ENCODE data around the gene DGLUCY.

Gene DGLUCY

GRCh38 chr14:91220581-91221000, 106.7 kb downstream of the DGLUCY start:
- no peak for ATAC-seq (ENCODE audit: insufficient read depth, low read depth)
- 0 out of 2 replicates have a peak overlapping the region, but pooled peaks have one; percentile 5 for H3K27ac ChIP-seq (ENCODE audit: low read length)
- DNase-seq: no peak

GRCh38 chr14:91221270-91221669, 107.4 kb downstream of the DGLUCY start:
- no peak overlapping the region for H2AFZ ChIP-seq (ENCODE audit: low read depth, low read length)
- peaks cover 56% of the 10 kb centered on the region for H3K36me3 ChIP-seq (ENCODE audit: insufficient read depth, low read length)
- H3K79me2 ChIP-seq (ENCODE audit: insufficient read depth, low read length): no peaks in the 10 kb centered on the region
- DNase-seq: no peak
- no peak for ATAC-seq (ENCODE audit: insufficient read depth, low read depth)
- H3K9me3 ChIP-seq (ENCODE audit: insufficient read depth, low read length, severe bottlenecking): no peaks in the 10 kb centered on the region
- TF ChIP-seq CTCF (IDR thresholded peaks at IDR 0.05; ENCODE audit: borderline replicate concordance, extremely low read depth, low read length, poor library complexity, severe bottlenecking) (no peak), EZH2 (IDR thresholded peaks at IDR 0.05; ENCODE audit: borderline replicate concordance, low read depth, low read length, severe bottlenecking) (no peak)
- H3K4me3 ChIP-seq (ENCODE audit: low read depth in 1 of 2, low read length in 2 of 2): no peak overlapping the region
- H3K9ac ChIP-seq (ENCODE audit: low read depth, low read length): no peak overlapping the region
- H4K20me1 ChIP-seq (ENCODE audit: insufficient read depth, low read length): no peaks in the 10 kb centered on the region
- H3K27ac ChIP-seq (ENCODE audit: low read length): no peak overlapping the region
- H3K4me1 ChIP-seq (ENCODE audit: insufficient read depth, low read length): no peaks in the 10 kb centered on the region
- H3K27me3 ChIP-seq (ENCODE audit: insufficient read depth, low read length, poor library complexity): no peaks in the 10 kb centered on the region
- H3K4me2 ChIP-seq (ENCODE audit: insufficient read depth, low read length): no peak overlapping the region

More at GRCh38 chr14:91220581-91221000, 106.7 kb downstream of the DGLUCY start:
- no peak overlapping the region for H3K4me2 ChIP-seq (ENCODE audit: insufficient read depth, low read length)
- H3K9ac ChIP-seq (ENCODE audit: low read depth, low read length): no peak overlapping the region
- no peaks in the 10 kb centered on the region for H3K9me3 ChIP-seq (ENCODE audit: insufficient read depth, low read length, severe bottlenecking)
- H3K4me1 ChIP-seq (ENCODE audit: insufficient read depth, low read length): no peaks in the 10 kb centered on the region
- peaks cover 62% of the 10 kb centered on the region for H3K36me3 ChIP-seq (ENCODE audit: insufficient read depth, low read length)
- no peak overlapping the region for H3K4me3 ChIP-seq (ENCODE audit: low read depth in 1 of 2, low read length in 2 of 2)
- no peak overlapping the region for H2AFZ ChIP-seq (ENCODE audit: low read depth, low read length)
- no peaks in the 10 kb centered on the region for H3K27me3 ChIP-seq (ENCODE audit: insufficient read depth, low read length, poor library complexity)
- no peaks in the 10 kb centered on the region for H4K20me1 ChIP-seq (ENCODE audit: insufficient read depth, low read length)
- TF ChIP-seq EZH2 (IDR thresholded peaks at IDR 0.05; ENCODE audit: borderline replicate concordance, low read depth, low read length, severe bottlenecking): no peak
- no peak for TF ChIP-seq CTCF (IDR thresholded peaks at IDR 0.05; ENCODE audit: borderline replicate concordance, extremely low read depth, low read length, poor library complexity, severe bottlenecking)
- no peaks in the 10 kb centered on the region for H3K79me2 ChIP-seq (ENCODE audit: insufficient read depth, low read length)

- H3K79me2 ChIP-seq (ENCODE audit: insufficient read depth, low read length): no peaks in the 10 kb centered on the region
- H3K27ac ChIP-seq (ENCODE audit: low read length): peak overlapping the region; percentile 20
- H4K20me1 ChIP-seq (ENCODE audit: insufficient read depth, low read length): no peaks in the 10 kb centered on the region
- no peak for TF ChIP-seq CTCF (IDR thresholded peaks at IDR 0.05; ENCODE audit: borderline replicate concordance, extremely low read depth, low read length, poor library complexity, severe bottlenecking)
- no peak for TF ChIP-seq EZH2 (IDR thresholded peaks at IDR 0.05; ENCODE audit: borderline replicate concordance, low read depth, low read length, severe bottlenecking)
- DNase-seq (no peak), ATAC-seq (ENCODE audit: insufficient read depth, low read depth) (peak; percentile 39; the same call in 2 of the 3 replicates)
- H3K36me3 ChIP-seq (ENCODE audit: insufficient read depth, low read length): peaks cover 48% of the 10 kb centered on the region
- no peak overlapping the region for H2AFZ ChIP-seq (ENCODE audit: low read depth, low read length)
- no peak overlapping the region for H3K9ac ChIP-seq (ENCODE audit: low read depth, low read length)
- no peaks in the 10 kb centered on the region for H3K27me3 ChIP-seq (ENCODE audit: insufficient read depth, low read length, poor library complexity)
- peaks cover 17% of the 10 kb centered on the region for H3K4me1 ChIP-seq (ENCODE audit: insufficient read depth, low read length)
- H3K4me3 ChIP-seq (ENCODE audit: low read depth in 1 of 2, low read length in 2 of 2): no peak overlapping the region
- no peaks in the 10 kb centered on the region for H3K9me3 ChIP-seq (ENCODE audit: insufficient read depth, low read length, severe bottlenecking)
- no peak overlapping the region for H3K4me2 ChIP-seq (ENCODE audit: insufficient read depth, low read length)
Observed at GRCh38 chr14:91223028-91223783, 109.3 kb downstream of the DGLUCY start.

All from DND-41 (cell line).